ENCODE results near the gene KIAA2012.

KIAA2012 gene

DNA sequence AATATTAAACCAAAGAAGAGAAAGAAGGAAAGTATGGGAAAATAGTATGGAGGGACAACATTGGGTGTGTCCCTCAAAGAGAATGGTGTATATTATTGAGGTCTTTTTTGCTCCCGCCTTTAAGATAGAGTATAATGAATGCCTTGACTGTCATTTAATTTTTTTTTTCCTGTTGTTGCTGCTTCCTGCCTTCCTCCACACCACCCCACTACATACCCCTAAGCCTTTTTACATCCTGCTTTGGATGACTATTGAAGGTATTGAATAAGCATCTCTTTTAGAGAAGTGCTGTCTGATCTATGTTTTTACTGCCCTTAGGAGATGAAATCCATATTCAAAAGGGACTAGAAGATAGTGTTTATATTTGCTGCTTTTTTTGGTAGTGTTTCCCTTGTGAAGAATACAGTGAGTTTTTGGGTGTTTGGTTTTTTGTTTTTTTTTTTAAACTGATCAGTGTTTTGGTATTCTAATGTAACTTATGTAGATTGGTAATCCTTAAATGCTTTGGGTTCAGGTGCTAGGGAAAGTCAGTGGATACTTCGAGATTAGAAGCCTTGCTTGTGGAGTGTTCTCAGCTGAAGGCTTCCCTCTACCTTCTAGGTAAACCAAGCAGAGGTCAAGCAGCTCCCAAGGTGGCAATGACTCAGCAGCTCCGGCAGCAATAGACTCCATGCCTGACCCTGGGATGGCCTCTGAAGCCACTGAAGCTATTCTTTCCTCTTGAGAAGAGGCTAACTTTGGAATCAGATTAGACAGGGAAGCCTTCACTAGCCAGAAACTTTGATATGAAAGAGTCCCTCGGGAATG, 34.4 kb upstream of the KIAA2012 start:
- peaks cover 3% of the 10 kb centered on the region; the same call in 1 of the 2 replicates for H3K4me1 ChIP-seq (ENCODE audit: low read length)
- no peaks in the 10 kb centered on the region for H3K36me3 ChIP-seq (replicated peaks; ENCODE audit: insufficient read depth, low read length)
- TF ChIP-seq, protein P1, sequence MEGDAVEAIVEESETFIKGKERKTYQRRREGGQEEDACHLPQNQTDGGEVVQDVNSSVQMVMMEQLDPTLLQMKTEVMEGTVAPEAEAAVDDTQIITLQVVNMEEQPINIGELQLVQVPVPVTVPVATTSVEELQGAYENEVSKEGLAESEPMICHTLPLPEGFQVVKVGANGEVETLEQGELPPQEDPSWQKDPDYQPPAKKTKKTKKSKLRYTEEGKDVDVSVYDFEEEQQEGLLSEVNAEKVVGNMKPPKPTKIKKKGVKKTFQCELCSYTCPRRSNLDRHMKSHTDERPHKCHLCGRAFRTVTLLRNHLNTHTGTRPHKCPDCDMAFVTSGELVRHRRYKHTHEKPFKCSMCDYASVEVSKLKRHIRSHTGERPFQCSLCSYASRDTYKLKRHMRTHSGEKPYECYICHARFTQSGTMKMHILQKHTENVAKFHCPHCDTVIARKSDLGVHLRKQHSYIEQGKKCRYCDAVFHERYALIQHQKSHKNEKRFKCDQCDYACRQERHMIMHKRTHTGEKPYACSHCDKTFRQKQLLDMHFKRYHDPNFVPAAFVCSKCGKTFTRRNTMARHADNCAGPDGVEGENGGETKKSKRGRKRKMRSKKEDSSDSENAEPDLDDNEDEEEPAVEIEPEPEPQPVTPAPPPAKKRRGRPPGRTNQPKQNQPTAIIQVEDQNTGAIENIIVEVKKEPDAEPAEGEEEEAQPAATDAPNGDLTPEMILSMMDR (IDR thresholded peaks at IDR 0.05; ENCODE audit: low read length): no peak
- TF ChIP-seq EZH2 (optimal IDR thresholded peaks at IDR 0.05; ENCODE audit: low read depth, low read length) (no peak), EZH2phosphoT487 (IDR thresholded peaks at IDR 0.05; ENCODE audit: low read length) (no peak)
- H4K20me1 ChIP-seq (ENCODE audit: insufficient read depth, low read length): no peaks in the 10 kb centered on the region
- no peaks in the 10 kb centered on the region for H3K27me3 ChIP-seq (replicated peaks; ENCODE audit: insufficient read depth, low read length)
- 0 out of 2 replicates have a peak, but pooled peaks cover 2% of the 10 kb centered on the region for H3F3A ChIP-seq (ENCODE audit: insufficient read depth, low read length)
- no peak overlapping the region for H3K4me3 ChIP-seq (ENCODE audit: low read length)
- no peaks in the 10 kb centered on the region for H3K9me3 ChIP-seq (replicated peaks; ENCODE audit: insufficient read depth, low read length)
- DNase-seq: no peak
- H2AFZ ChIP-seq (ENCODE audit: low read length): no peak overlapping the region
- H3K9me2 ChIP-seq (replicated peaks; ENCODE audit: insufficient read depth, low read length): no peaks in the 10 kb centered on the region
- no peak overlapping the region for H3K27ac ChIP-seq (ENCODE audit: low read length)
- no peak overlapping the region for H3K9ac ChIP-seq (ENCODE audit: low read length)
- H3K79me2 ChIP-seq (ENCODE audit: low read length): peaks cover 4% of the 10 kb centered on the region; the same call in 1 of the 2 replicates
- no peak overlapping the region for H3K4me2 ChIP-seq (ENCODE audit: low read depth, low read length)

DNA sequence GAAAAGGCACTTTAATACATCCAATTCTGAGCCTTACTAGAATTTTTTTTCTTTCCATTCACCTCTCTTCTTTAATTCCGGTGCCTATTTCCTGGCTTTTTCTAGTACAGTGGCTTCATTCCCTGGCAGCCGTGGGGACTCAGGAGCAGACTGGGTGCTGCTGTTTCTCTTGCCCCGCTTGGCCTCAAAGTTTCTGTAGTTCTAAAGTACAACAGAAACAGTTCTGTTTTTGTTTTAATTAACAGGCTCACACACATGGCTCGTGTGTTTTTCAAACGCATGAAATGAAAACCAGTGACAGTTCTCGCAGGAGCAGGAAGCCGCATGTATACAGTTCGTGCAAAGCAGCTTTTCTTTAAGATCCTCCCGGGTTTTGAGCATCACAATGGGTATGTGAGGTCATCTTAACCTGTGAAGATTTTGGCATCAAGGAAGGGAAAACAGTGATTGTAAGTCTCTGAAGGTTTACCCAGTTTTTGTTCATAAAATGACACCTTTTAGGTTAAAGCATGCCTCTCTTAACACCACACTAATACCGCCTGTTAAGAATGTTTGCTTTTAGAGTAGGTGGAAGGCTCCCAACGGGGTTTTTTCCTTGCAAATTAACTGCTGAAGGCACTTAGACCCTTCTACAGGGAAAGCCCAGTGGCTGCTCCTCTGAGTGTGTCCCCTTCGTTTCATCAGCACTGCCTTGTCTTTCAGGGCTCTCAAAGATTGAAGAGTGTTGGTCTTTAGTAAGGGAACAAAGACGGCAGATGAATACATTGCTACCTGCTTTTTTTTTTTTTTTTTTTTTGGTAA, 33.6 kb upstream of the KIAA2012 start:
- H3K9me3 ChIP-seq (replicated peaks; ENCODE audit: insufficient read depth, low read length): no peaks in the 10 kb centered on the region
- no peak overlapping the region for H3K9ac ChIP-seq (ENCODE audit: low read length)
- H3K27ac ChIP-seq (ENCODE audit: low read length): no peak overlapping the region
- H3K27me3 ChIP-seq (replicated peaks; ENCODE audit: insufficient read depth, low read length): no peaks in the 10 kb centered on the region
- no peak for DNase-seq
- H3K9me2 ChIP-seq (replicated peaks; ENCODE audit: insufficient read depth, low read length): no peaks in the 10 kb centered on the region
- peaks cover 4% of the 10 kb centered on the region; the same call in 1 of the 2 replicates for H3K79me2 ChIP-seq (ENCODE audit: low read length)
- no peaks in the 10 kb centered on the region for H3K36me3 ChIP-seq (replicated peaks; ENCODE audit: insufficient read depth, low read length)
- H3K4me3 ChIP-seq (ENCODE audit: low read length): no peak overlapping the region
- no peak overlapping the region for H3K4me2 ChIP-seq (ENCODE audit: low read depth, low read length)
- H4K20me1 ChIP-seq (ENCODE audit: insufficient read depth, low read length): no peaks in the 10 kb centered on the region
- no peaks in the 10 kb centered on the region for H3F3A ChIP-seq (ENCODE audit: insufficient read depth, low read length)
- no peak overlapping the region for H2AFZ ChIP-seq (ENCODE audit: low read length)
- H3K4me1 ChIP-seq (ENCODE audit: low read length): peaks cover 3% of the 10 kb centered on the region; the same call in 1 of the 2 replicates
- no peak for TF ChIP-seq EZH2 (optimal IDR thresholded peaks at IDR 0.05; ENCODE audit: low read depth, low read length)
- TF ChIP-seq EZH2phosphoT487 (IDR thresholded peaks at IDR 0.05; ENCODE audit: low read length): no peak
- TF ChIP-seq, protein P1 (IDR thresholded peaks at IDR 0.05; ENCODE audit: low read length): no peak

DNA sequence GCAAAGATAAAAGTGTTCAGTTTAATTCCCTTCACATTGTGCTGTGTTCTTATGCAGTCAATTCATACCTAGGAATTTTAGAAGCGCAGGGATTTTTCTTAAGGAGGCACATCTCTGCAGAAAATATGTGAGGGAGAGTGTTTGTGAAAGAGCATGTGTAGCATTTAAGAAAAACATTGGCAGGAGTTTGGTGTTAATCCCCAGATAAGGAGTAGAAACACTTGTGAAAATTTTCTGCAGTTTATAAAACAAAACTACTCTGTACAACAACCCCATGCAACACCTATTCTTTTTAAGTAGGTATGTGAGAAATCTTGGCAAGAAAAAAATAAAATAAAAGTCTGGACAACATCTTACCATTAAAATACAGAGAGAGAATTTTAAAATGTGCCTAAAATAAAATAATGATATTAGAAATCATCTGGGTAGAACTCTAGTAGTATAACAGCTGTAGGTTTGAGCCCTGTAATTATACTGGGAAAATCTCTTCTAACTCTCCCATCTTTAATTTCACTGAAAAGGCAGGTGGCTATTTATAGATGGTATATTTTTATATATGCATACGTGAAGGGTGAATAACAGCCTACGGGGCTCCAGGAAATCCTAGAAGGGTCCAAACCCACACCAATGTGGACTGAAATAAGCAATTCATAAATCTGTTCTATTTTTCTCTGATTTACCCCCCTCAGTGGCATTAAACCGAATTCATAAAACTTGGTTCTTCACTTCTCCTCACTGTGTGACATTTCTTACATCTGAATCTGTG, 32.8 kb upstream of the KIAA2012 start:
- H3K9me3 ChIP-seq (replicated peaks; ENCODE audit: insufficient read depth, low read length): no peaks in the 10 kb centered on the region
- no peaks in the 10 kb centered on the region for H3K36me3 ChIP-seq (replicated peaks; ENCODE audit: insufficient read depth, low read length)
- peaks cover 4% of the 10 kb centered on the region; the same call in 1 of the 2 replicates for H3K79me2 ChIP-seq (ENCODE audit: low read length)
- H3K4me1 ChIP-seq (ENCODE audit: low read length): no peaks in the 10 kb centered on the region; the same call in 1 of the 2 replicates
- H3K27me3 ChIP-seq (replicated peaks; ENCODE audit: insufficient read depth, low read length): no peaks in the 10 kb centered on the region
- H2AFZ ChIP-seq (ENCODE audit: low read length): no peak overlapping the region
- H3F3A ChIP-seq (ENCODE audit: insufficient read depth, low read length): no peaks in the 10 kb centered on the region
- H3K9me2 ChIP-seq (replicated peaks; ENCODE audit: insufficient read depth, low read length): no peaks in the 10 kb centered on the region
- H3K9ac ChIP-seq (ENCODE audit: low read length): no peak overlapping the region
- TF ChIP-seq EZH2 (optimal IDR thresholded peaks at IDR 0.05; ENCODE audit: low read depth, low read length) (no peak), EZH2phosphoT487 (IDR thresholded peaks at IDR 0.05; ENCODE audit: low read length) (no peak)
- TF ChIP-seq, protein P1 (IDR thresholded peaks at IDR 0.05; ENCODE audit: low read length): no peak
- no peak overlapping the region for H3K4me3 ChIP-seq (ENCODE audit: low read length)
- H3K27ac ChIP-seq (ENCODE audit: low read length): no peak overlapping the region
- H4K20me1 ChIP-seq (ENCODE audit: insufficient read depth, low read length): no peaks in the 10 kb centered on the region
- no peak overlapping the region for H3K4me2 ChIP-seq (ENCODE audit: low read depth, low read length)
- no peak for DNase-seq
